Smooth muscle cell (in vitro differentiated cells): ENCODE results near the gene SOWAHA. TPM values are rescaled to one million over a fixed set of nuclear protein-coding genes. Genes with fewer than 3 reads are reported as not detected.

Experiments used
- DNase-seq: peaks from one replicate; lab custom pipeline; 2025; ENCODE audit not compliant: unreplicated experiment; lab: John Stamatoyannopoulos, UW
- H2AFZ ChIP-seq: fragments of 200-600 bp; sonication (generic); 2 replicates; pipeline ENCODE4 v1.6.0; 2016; ENCODE audit warnings: antibody characterized with exemption, low read depth, mild to moderate bottlenecking
- H3F3A ChIP-seq: fragments of 200-600 bp; sonication (generic); 2 replicates; pipeline ENCODE4 v1.6.0; 2017; ENCODE audit warnings: antibody characterized with exemption, low read depth
- H3K27ac ChIP-seq: fragments of 200-600 bp; sonication (generic); 2 replicates; pipeline ENCODE4 v1.5.1; 2016; ENCODE audit warnings: low read depth, mild to moderate bottlenecking
- H3K27me3 ChIP-seq: fragments of 200-600 bp; sonication (generic); 2 replicates; pipeline ENCODE4 v1.6.1; 2016; ENCODE audit warnings: low read depth, mild to moderate bottlenecking
- H3K36me3 ChIP-seq: fragments of 200-600 bp; sonication (generic); 2 replicates; pipeline ENCODE4 v1.5.1; 2016; ENCODE audit warnings: low read depth
- H3K4me1 ChIP-seq: fragments of 200-600 bp; sonication (generic); 2 replicates; pipeline ENCODE4 v1.5.1; 2016; ENCODE audit warnings: low read depth
- H3K4me2 ChIP-seq: fragments of 200-600 bp; sonication (generic); 2 replicates; pipeline ENCODE4 v1.6.0; 2016; ENCODE audit warnings: mild to moderate bottlenecking
- H3K4me3 ChIP-seq: fragments of 200-600 bp; sonication (generic); 2 replicates; pipeline ENCODE4 v1.5.1; 2016; ENCODE audit warnings: mild to moderate bottlenecking
- H3K79me2 ChIP-seq: fragments of 200-600 bp; sonication (generic); 2 replicates; pipeline ENCODE4 v1.6.0; 2016; ENCODE audit warnings: low read depth, mild to moderate bottlenecking
- H3K9ac ChIP-seq: fragments of 200-600 bp; sonication (generic); 2 replicates; pipeline ENCODE4 v1.6.0; 2016; ENCODE audit warnings: low read depth
- H3K9me3 ChIP-seq: fragments of 200-600 bp; sonication (generic); replicated peaks from 2 replicates; pipeline ENCODE4 v1.5.1; 2016; ENCODE audit warnings: low read depth
- H4K20me1 ChIP-seq: fragments of 200-600 bp; sonication (generic); 2 replicates; pipeline ENCODE4 v1.6.0; 2016; ENCODE audit warnings: low read depth
- WGBS: methylation state at CpG from one replicate; pipeline ENCODE4 v1.1.7; 2016; ENCODE audit warnings: low lambda C conversion rate; 5-methylcytosine and 5-hydroxymethylcytosine counted together
- polyA plus RNA-seq: library from polyadenylated mRNA; unstranded; fragments of >200 nt; fragmentation: Nextera tagmentation; extraction: Ambion mirVana; gene quantifications from 2 replicates; pipeline ENCODE4 v1.2.1, GENCODE V29; 2016
- total RNA-seq: library from RNA; depleted of rRNA; stranded (reverse); fragments of >200 nt; gene quantifications from 2 replicates; pipeline ENCODE4 v1.2.3, GENCODE V29; 2014
- TF ChIP-seq, protein P1 (sequence below): fragments of 200-600 bp; sonication (generic); IDR thresholded peaks from 2 replicates; pipeline ENCODE4 v1.5.1; 2017; ENCODE audit warnings: borderline replicate concordance, mild to moderate bottlenecking, antibody characterized with exemption; ENCODE audit not compliant: insufficient read depth, poor library complexity, severe bottlenecking

Gene SOWAHA
- total and polyA plus RNA-seq, 2 experiments from 2014 or later = 0.43 to 1.5 TPM

DNA sequence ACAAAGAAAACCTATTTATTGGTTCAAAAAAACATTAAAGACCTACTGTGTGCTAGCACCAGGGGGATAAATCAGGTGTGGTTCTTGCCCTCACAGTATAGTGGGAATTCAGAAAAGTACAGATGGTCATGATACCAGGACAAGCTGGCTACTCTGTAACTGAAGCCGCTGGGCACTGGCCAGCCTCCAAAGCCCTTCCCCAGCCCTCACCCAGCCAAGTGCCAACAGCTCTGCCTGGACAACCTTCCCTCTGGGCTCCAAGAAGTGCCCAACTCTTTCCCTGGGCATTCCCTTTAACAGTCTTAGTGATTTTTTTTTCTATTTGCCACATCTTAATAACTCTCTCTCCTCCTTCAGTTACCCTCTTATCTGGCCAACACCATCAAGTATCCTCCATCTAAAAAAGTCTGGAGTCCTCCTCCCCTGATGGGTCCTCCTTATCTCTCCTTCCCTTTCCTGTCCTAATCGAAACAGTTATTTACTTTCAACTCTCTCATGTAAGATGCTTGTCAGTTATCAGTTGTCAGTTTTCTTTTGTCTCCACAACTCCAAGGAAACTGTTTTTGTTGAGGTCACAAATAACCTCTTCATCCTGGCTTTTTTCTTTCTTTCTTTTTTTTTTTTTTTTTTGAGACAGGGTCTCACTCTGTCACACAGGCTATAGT, 22.8 kb upstream of the SOWAHA start:
- Histone ChIP-seq H3F3A (no peaks in the 10 kb centered on the region), H3K9me3 (no peaks in the 10 kb centered on the region), H3K79me2 (no peaks in the 10 kb centered on the region), H2AFZ (no peak overlapping the region), H4K20me1 (no peaks in the 10 kb centered on the region), H3K9ac (no peak overlapping the region), H3K27me3 (no peaks in the 10 kb centered on the region), H3K4me2 (no peak overlapping the region), H3K4me3 (no peak overlapping the region), H3K27ac (no peak overlapping the region), H3K4me1 (no peaks in the 10 kb centered on the region), H3K36me3 (no peaks in the 10 kb centered on the region)
- no peak for DNase-seq
- WGBS = 67% methylated on average over 2 of the region's 2 CpGs
- TF ChIP-seq, protein P1, sequence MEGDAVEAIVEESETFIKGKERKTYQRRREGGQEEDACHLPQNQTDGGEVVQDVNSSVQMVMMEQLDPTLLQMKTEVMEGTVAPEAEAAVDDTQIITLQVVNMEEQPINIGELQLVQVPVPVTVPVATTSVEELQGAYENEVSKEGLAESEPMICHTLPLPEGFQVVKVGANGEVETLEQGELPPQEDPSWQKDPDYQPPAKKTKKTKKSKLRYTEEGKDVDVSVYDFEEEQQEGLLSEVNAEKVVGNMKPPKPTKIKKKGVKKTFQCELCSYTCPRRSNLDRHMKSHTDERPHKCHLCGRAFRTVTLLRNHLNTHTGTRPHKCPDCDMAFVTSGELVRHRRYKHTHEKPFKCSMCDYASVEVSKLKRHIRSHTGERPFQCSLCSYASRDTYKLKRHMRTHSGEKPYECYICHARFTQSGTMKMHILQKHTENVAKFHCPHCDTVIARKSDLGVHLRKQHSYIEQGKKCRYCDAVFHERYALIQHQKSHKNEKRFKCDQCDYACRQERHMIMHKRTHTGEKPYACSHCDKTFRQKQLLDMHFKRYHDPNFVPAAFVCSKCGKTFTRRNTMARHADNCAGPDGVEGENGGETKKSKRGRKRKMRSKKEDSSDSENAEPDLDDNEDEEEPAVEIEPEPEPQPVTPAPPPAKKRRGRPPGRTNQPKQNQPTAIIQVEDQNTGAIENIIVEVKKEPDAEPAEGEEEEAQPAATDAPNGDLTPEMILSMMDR = no peak

DNA sequence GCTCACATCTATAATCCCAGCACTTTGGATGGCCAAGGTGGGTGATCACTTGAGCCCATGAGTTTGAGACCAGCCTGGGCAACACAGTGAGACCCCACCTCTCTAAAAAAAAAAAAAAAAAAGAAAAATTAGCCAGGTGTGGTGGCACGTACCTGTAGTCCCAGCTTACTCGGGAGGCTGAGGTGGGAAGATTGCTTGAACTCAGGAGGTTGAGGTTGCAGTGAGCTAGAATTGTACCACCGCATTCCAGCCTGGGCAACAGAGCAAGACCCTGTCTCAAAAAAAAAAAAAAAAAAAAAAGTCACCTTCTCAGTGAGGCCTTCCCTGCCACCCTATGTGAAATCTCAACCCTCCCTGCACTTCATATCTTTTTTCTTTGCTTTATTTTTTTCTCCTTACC, 22.1 kb upstream of the SOWAHA start:
- H2AFZ ChIP-seq = no peak overlapping the region
- H3K27ac ChIP-seq = no peak overlapping the region
- H3K27me3 ChIP-seq = no peaks in the 10 kb centered on the region
- H3K4me2 ChIP-seq = no peak overlapping the region
- no peaks in the 10 kb centered on the region for H3K9me3 ChIP-seq
- 86% methylated on average over 3 of the region's 3 CpGs for WGBS
- TF ChIP-seq, protein P1 = no peak
- H3F3A ChIP-seq = no peaks in the 10 kb centered on the region
- H3K4me1 ChIP-seq = no peaks in the 10 kb centered on the region
- no peaks in the 10 kb centered on the region for H3K36me3 ChIP-seq
- H3K79me2 ChIP-seq = no peaks in the 10 kb centered on the region
- H3K9ac ChIP-seq = no peak overlapping the region
- no peaks in the 10 kb centered on the region for H4K20me1 ChIP-seq
- no peak for DNase-seq
- no peak overlapping the region for H3K4me3 ChIP-seq

DNA sequence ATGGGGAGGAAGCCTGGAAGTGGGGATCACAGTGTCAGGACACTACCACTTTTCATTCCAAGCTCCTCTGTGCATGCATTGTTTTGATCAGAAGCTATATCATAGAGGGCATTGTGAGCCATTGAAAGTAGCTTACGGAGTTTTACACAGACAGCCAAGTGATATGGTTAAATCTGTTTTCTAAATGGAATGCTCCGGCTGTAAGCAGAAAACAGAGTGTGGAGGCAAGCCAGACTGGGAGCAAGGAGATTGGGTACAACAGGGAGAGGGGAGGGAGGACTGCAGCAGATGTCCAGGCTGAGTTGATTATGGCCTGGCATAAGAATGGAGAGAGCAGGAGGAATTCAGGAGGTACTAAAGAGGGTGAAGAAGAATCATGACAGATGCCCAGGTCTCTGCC, 15.5 kb upstream of the SOWAHA start:
- H3K27me3 ChIP-seq = no peaks in the 10 kb centered on the region
- H4K20me1 ChIP-seq = no peaks in the 10 kb centered on the region
- H3K79me2 ChIP-seq = no peaks in the 10 kb centered on the region
- no peak overlapping the region for H3K27ac ChIP-seq
- H3K9ac ChIP-seq = no peak overlapping the region
- H3K36me3 ChIP-seq = no peaks in the 10 kb centered on the region
- WGBS = 82% methylated on average over 2 of the region's 2 CpGs
- TF ChIP-seq, protein P1 = no peak
- H3K4me1 ChIP-seq = no peaks in the 10 kb centered on the region
- H2AFZ ChIP-seq = no peak overlapping the region
- no peaks in the 10 kb centered on the region for H3K9me3 ChIP-seq
- no peaks in the 10 kb centered on the region for H3F3A ChIP-seq
- DNase-seq = no peak
- no peak overlapping the region for H3K4me3 ChIP-seq
- no peak overlapping the region for H3K4me2 ChIP-seq

DNA sequence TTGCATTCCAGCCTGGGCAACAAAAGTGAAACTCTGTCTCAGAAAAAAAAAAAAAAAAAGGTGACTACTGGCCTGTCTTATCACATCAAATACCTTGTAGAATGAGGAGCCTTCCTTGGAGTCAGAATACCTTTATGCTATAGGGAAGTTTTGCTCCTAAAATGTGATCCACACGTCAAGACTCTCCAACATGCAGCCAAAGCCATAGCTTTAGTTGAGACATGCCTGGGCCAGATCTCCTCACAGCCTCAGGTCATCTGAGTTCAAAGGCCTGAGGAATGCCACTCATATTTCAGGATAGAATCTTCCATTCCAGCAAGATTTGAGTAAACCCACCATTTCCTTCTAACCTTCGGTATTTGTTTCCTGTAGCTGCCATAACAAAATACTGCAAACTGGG, 13.7 kb upstream of the SOWAHA start:
- Histone ChIP-seq H3K9me3 (no peaks in the 10 kb centered on the region), H3F3A (no peaks in the 10 kb centered on the region), H3K79me2 (no peaks in the 10 kb centered on the region), H3K4me2 (no peak overlapping the region), H3K27me3 (no peaks in the 10 kb centered on the region), H3K4me1 (no peaks in the 10 kb centered on the region), H2AFZ (no peak overlapping the region), H3K9ac (no peak overlapping the region), H3K4me3 (no peak overlapping the region), H4K20me1 (no peaks in the 10 kb centered on the region), H3K27ac (no peak overlapping the region), H3K36me3 (no peaks in the 10 kb centered on the region)
- TF ChIP-seq, protein P1 = no peak
- 53% methylated on average over 2 of the region's 2 CpGs for WGBS
- DNase-seq = no peak
